HG02763 (cell line): ENCODE data around the gene TJP2.

Experiments
- ATAC-seq: cut with Tn5 transposase; IDR thresholded peaks from one replicate; pipeline ENCODE4 v1.9.1; 2021; ENCODE audit warnings: mild to moderate bottlenecking, moderate library complexity; ENCODE audit not compliant: unreplicated experiment

The TJP2 gene

GRCh38 chr9:69323861-69324260 lies 149.8 kb downstream of the TJP2 start:
- ATAC-seq: no peak
